HG03159 (cell line): Measurements from ENCODE around the gene GMCL1.
A peak's percentile ranks its signal among the peaks of the same experiment; 100 is the strongest.
"Not testable (repeated sequence)": the region's sequence is repeated elsewhere in the genome, so short reads cannot be mapped to it uniquely, and the experiment has no call there.

Experiments used
- ATAC-seq: cut with Tn5 transposase; IDR thresholded peaks from one replicate; pipeline ENCODE4 v1.9.1; 2021; ENCODE audit warnings: mild to moderate bottlenecking, moderate library complexity; ENCODE audit not compliant: unreplicated experiment

GMCL1 gene

DNA sequence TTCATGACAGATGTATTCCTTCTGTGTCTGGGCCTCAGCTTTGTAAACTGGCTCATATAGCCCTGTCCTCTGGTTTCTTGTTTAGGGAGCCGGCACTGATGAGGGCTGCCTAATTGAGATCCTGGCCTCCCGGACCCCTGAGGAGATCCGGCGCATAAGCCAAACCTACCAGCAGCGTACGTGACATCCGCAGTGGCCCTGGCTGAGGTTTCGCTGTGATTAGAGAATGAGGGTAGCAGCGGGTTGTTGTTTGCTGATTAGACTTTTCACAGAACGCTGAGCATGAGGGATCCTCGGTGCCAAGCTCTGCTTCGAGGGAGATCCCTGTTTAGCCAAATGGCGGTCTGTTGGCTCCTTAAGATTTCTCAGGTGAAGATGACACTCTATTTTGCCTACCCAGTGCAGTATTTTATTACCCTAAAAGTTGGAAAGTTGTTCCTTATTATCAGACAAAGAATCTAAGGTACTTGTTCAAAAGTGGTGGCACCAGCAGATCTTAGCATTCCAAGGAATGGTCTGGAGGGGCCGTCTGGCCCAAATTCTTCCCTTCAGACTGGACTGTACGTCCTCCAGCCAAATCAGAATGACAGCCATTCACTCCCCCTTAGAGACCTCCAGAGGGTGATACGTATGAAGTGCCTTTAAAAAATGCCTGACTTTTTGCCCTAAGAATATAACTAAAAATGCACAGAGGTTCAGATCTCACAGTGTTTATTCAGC, 21.5 kb upstream of the GMCL1 start:
- ATAC-seq = no peak

DNA sequence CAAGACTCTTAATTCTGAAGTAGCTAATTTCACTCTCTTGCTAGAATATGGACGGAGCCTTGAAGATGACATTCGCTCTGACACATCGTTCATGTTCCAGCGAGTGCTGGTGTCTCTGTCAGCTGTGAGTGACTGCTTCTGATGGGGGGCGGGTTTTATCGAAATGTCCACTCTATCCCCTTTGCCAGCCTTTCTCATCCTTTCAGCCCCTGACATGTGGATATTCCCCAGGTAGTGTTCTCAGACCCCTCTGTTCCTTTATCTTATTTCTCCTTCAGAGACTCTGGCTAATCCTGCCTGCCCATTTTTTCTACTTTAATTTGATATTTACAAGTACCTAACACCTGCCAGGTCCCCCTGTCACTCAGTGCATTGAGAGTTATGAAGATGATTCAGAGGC, 18.9 kb upstream of the GMCL1 start:
- ATAC-seq = no peak

DNA sequence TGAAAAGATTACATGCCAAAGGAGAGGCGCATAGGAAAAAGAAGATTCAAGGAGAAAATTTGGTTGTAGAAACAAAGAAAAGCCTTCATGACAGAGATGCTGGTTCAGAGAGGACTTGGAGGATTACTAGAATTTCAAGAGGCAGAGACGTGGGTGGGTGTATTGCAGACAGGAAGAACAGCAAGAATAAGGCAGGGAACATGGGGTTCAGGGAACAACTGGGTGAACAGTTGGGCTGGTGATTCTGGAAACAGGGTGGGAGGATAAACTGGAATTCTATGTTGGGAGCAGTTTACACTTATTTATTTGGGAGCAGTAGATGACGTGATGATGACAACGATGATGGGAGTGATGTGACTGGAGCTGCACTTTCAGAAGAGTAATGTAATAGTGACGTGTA, 18.4 kb upstream of the GMCL1 start:
- no peak for ATAC-seq

DNA sequence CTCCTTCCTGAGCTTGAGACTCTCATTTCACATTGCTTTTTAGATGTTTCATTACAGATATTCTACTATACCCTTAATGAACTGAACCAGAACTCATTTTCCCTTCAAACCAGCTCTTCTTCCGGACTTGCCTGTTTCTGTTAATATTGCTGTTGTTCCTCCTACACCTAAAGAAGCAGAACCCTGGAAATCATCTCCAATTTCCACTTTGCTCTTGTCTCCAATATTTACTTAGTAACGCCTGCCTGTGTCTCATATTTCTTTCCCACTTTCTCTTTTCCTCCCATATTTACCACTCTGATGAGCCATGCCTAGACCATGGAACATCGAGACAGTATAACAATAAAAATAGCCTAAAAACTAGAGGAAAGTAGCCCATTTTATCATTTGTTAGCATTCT, 17.9 kb upstream of the GMCL1 start:
- ATAC-seq = no peak

DNA sequence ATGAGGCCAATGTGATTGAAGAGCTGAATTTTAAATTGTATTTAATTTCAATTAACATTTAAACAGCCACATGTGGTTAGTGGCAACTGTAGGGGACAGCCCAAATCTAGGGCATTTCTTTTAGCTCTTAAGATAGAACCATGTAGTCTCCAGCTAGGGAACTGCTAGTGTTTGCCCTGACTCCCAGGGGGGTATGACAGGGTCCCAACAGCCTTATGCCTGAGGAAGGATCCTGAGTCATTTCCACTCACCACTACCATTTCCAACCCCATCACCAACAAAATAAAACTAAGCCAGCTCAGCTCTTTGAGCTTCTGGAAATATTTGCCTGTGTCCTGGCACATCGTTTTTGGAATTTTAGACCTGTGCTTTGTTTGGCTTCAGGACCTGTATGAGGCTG, 13.7 kb upstream of the GMCL1 start:
- no peak for ATAC-seq

DNA sequence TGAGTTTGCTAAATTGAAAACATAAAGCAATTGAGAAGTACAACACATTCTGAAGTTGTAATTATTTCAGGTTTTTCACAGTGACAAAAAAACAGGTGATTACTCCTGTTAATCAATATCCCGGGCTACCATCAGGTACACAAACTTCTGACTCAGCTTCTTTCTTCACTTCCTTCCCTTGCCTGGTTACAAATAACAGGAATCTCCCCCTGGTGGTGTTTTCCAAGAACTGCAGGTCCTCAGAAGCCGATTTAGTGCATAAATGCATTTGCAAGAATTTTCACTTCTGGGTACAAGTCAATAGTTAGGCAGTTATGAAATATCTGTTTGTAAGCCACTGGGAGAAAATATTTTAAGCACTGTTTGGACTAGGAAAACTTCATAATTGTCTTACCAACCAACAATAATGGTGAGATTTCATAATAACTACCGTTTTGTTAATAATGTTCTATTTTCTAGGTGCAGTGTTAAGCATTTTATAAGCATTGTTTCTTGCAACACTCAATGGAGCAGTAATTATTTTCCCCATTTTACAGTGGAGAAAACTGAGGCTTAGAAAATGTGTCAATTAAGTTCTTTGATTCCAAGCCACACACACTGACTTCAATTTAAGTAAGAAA, 12.4 kb upstream of the GMCL1 start:
- no peak for ATAC-seq

DNA sequence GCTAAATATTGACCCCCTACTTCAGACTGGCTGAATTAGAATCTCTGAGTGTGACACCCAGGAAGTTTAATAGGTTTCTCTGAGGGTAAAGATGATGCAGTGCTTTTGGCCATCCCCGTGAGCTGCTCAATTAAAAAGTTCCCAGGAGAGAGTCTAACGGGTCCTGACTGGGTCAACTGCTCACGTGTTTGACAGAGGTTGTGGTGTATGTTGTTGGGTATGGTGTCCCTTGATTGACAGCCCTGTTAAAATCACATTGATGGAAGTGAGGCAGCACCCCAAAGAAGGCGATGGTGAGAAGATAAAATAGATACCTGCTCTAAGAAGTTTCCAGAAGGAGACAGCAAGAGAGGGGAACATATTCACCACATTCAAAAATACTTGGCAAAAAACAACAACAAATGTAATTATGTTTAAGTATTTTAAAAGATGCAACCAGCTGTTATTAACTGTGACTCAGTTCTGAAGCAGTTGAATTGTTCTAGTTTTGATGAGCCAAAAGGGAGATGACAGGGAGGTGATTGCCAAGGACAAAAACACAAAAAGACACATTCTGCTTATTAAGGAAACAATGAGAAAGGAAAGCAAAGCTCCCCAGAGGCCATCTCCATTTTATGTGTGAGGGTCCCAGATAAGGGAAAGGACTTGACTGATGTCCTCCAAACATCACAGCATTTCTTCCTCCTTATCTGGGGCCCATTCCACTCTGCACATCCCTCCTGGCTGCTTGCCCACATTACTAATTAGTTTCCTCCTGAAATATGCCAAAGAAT, 11.5 kb upstream of the GMCL1 start:
- no peak for ATAC-seq

DNA sequence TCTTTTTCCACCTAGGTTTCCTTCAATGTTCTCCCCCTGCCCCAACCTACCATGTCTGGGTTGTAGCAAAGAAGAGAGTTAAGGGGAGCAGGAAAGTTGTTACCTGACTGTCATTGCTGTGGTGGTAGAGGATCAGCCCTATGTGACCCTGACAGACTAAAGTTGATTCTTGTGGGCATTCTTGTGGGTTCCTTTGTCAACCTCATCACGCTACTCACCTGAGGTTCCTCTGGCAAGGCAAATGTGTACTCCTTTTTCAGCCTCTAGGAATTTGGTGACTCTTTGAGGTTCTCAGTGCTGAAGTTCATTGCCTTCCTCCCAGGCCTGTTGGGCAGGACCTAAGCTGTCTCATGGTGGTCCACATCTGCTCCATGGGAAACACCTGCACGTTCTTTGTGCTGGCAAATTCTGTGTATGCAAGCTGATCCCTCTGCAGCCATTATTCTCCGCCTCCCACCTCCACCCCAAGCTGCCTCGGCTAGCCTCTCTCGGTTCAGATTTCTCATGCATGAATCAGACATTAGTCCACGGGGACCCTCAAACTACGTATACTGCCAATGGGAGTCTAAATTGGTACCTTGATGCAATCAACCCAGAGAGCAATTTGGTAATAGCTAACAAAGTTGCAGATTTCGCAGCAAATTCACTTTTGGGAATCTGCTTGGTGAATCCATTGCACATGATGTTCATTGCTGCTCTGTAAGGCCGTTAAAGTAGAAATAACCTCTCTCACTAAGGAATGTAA, 1.5 kb upstream of the GMCL1 start:
- ATAC-seq = no peak

DNA sequence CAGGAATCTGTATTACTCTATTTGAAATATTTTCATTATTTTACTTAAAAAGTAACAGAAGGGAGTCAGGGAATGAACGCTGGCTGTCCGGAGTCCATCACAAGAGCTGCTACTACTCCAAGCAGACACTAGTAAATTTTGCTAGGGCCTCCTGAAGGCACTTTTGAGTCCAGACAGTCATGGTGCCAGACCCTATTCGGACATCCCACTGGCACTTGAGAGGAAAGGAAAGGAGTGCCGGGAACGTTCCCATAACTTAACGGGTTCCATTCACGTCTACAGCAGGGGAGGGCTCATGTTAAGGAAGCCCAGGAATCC, 563 bp upstream of the GMCL1 start:
- no peak for ATAC-seq

DNA sequence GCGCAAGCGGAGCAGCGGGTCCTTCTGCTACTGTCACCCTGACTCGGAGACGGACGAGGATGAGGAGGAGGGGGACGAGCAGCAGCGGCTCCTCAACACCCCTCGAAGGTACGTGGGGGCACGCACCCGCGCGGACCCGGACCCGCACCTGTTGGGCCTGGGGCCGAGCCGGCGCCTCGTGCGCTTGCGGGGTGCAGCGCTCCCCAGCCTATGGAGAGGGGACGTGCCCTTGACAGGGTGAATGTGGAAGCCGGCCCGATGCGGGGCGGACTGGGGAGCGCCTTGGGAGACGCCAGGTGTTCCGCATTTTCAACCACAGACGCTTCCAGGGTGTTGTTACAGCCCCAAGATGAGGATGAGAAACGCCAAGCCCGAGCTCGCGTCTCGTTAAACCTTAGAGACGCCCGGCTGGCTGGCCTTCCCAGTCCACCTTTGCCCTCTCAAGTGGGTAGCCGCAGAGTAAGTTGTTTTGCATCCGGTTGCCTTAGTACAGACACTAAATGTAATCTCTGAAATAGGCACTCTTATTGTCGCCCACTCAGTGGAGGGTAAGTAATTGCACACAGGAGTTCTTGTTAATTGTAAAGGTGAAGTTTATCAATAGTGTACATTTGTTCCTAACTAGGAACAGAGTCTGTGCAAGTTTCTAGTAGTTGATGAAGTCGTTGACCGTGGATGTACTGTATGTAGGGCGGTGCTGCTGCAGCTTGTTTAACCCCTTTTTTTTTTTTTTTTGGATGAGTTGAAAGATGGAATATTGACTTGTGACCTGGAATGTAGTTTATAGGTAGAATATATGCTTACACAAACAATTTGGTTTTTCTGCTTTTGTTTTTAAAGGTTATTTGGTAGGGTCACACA, 815 bp downstream of the GMCL1 start:
- ATAC-seq = peak; percentile 21

DNA sequence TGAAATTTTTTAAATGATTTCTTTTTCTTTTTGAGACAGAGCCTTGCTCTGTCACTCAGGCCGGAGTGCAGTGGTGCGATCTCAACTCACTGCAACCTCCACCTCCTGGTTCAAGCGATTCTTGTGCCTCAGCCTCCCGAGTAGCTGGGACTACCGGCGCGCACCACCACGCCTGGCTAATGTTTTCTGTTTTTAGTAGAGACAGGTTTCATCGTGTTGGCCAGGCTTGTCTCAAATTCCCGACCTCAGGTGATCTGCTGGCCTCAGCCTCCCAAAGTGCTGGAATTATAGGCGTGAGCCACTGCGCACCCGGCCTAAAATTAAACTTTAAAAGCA, 1.4 kb downstream of the GMCL1 start:
- ATAC-seq = not testable (repeated sequence)

DNA sequence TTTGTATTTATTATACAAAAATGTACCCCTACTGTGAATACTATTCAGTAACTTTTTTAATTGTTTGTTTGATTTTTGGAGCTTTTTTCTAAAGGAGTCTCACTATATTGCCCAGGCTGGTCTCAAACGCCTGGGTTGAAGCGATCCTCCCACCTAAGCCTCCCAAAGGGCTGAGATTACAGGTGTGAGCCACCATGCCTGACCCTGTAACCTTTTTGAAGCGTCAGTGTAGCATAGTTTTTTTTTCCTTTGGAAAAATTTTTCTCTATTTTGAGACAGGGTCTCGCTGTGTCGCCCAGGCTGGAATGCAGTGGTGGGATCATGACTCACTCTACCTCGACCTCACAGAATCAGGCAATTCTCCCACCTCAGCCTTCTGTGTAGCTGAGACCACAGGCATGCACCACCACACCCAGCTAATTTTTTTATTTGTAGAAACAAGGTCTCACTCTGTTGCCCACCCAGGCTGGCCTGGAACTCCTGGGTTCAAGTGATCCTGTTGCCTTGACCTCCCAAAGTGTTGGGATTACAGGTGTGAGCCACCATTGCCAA, 2.0 kb downstream of the GMCL1 start:
- ATAC-seq = no peak

DNA sequence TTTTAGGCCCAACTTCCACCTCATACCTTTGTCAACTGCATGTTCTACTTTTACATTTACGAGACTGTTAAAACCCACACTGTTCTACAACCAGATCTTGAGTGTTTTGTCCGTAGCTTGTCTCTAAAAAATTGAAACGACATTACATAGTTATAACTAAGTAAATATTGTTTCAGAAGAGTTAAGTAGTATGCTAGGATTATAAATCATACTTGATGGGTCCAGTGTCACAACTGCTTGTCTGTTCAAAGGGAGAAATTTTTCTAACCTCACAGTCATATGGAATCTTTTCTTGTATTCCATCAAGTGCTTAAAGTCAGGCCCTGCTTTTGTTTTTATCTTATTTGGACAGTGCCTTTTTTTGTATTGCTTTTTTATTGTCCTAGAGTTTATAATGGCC, 4.3 kb downstream of the GMCL1 start:
- ATAC-seq = no peak

DNA sequence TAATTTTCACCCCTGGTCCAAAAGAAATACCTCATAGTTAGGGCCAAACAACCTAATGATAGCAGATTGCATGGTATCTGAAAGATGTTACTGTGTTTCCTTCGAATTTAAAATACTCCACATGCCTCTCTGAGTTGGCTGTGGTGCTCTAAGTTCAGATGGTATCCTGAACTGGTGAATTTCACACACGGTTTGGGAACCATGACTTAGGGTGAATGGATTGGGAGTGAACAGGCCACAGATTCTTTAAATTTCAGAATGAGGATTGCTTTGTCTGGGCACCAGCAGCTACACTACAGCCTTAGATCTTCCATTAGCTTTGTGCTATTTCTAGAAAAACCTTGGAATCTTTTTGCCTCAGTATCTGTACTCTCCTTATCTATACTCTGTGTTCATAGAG, 6.2 kb downstream of the GMCL1 start:
- no peak for ATAC-seq

DNA sequence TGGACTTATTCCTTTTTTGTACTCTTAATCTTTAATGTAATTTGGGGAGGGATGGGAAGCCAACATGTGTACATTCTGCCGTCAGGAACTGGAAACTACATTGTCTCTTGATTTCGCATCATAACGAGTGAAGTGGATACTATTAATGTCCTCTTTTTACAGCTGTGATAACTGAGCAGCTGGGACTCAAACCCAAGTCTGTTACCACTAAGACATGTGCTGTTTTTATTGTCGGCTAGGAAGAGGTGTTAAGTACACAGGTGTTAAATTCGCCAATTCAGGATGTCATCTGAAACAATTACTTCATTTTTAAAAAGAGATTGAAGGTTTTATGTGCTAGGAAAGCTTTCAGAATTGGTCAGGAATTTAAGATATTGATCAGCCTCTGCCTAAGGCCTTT, 6.9 kb downstream of the GMCL1 start:
- no peak for ATAC-seq

DNA sequence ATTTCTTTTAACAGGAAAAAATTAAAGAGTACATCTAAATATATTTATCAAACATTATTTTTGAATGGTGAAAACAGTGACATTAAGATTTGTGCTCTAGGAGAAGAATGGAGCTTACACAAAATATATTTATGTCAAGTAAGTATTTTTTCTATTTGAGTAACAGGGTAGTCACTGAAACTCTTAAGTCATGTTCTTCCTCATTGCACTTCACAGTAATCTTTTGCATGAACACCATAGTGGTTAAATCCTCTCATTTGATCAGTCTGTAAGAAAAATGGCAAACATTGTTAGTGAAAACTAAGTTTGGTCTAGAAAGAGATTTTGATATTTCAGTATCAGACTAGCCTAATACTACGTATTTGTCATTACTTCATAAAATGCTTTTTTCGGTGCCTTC, 8.1 kb downstream of the GMCL1 start:
- no peak for ATAC-seq

DNA sequence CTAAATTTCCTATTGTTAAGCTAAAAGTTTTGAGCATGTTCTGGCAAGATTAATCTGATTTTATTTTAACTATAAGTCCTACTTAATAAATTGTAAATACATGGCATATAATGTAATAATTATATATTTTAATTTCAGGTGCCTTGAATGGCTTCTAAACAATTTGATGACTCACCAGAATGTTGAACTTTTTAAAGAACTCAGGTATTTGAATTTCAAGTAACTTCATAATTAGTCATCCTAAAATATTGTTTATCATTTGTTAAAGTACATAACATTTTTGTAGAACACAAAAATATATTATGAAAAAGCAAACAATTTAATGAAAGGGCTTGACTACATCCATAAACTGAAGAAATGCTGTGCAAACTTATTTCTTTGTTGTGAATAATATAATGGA, 14.5 kb downstream of the GMCL1 start:
- no peak for ATAC-seq

DNA sequence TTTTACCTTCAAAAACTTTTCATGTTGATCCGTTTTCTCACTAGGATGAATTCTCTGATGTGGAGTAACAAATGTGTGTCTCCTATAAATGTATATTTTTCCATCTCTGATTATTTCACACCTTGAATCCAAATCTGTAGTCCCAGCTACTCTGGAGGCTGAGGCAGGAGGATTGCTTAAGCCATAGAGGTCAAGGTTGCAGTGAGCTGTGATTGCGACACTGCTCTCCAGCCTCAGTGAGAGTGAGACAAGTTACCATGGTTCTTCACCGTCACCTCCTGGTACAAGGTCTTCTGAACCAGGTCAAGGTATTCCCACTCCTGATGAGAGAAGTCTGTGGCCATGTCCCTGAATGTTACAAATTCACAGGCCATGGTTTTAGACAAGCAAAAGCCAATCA, 15.1 kb downstream of the GMCL1 start:
- ATAC-seq = no peak

DNA sequence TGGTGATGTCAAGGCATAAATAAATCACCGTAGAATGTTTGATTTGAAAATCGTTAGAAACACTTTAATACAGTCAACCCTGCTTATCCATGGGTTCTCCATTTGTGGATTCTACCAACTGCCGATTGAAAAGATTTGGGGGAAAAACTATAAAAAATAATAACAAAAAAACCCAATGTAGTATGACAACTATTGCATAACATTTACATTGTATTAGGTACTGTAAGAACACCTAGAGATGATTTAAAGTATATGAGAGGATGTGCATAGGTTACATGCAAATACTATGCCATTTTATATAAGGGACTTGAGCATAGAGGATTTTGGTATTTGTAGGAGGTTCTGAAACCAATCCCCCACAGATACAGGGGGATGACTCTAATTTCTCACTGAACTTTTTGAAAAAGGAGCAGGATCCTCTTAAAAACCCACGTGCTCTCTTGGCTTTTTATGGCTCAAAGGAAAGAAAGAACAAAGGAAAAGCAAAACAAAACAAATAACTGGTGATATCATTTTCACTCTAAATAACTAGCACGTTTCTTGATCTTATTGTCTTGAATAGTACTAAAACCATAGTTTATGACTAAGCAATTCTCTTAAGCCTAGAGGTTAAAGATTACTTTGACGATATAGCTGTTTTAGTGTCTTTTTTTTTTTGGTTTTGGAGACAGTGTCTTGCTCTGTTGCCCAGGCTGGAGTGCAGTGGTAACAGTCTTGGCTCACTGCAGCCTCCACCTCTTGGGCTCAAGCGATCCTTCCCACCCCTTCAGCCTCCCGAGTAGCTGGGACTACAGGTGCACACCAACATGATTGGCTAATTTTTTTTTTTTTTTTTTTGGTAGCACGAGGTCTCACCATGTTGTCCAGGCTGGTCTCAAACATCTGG, 17.0 kb downstream of the GMCL1 start:
- ATAC-seq = no peak
